Stimulated activated effector memory CD8-positive, alpha-beta T cell treated with anti-CD3 and anti-CD28 coated beads, Interleukin-12 subunit alpha, Interleukin-12 subunit beta, amount 100 ng/mL, for 72 hours (primary cell): ENCODE results near the gene ABCA2.
A peak's percentile ranks its signal among the peaks of the same experiment; 100 is the strongest.

ENCODE experiments used
- ATAC-seq: fragments of 150-1000 bp; cut with Tn5 transposase; 2 replicates; pipeline ENCODE4 v1.10.0; 2021
- DNase-seq, 2 donors: peaks; one replicate each; pipeline ENCODE4 v3.0.0; 2021 to 2022; ENCODE audit warnings: low spot score in 2 of 2
- H3K27ac Mint-ChIP-seq: one replicate; pipeline ENCODE4 v1.8.0; 2022; ENCODE audit warnings: mild to moderate bottlenecking, mixed read lengths
- H3K36me3 Mint-ChIP-seq: one replicate; pipeline ENCODE4 v1.8.0; 2022; ENCODE audit warnings: mild to moderate bottlenecking, mixed read lengths
- H3K4me1 Mint-ChIP-seq: one replicate; pipeline ENCODE4 v1.8.0; 2022; ENCODE audit warnings: mixed read lengths
- H3K4me3 Mint-ChIP-seq: one replicate; pipeline ENCODE4 v1.8.0; 2022; ENCODE audit warnings: mild to moderate bottlenecking, mixed read lengths
- H3K9me3 Mint-ChIP-seq: one replicate; pipeline ENCODE4 v1.8.0; 2022; ENCODE audit warnings: mixed read lengths

The ABCA2 gene

GRCh38 chr9:136982232-136983051, 45.6 kb downstream of the ABCA2 start, which contains the start of gene LCNL1:
Gene LCNL1 (plus strand): TSS chr9:136982993. CDS start chr9:136983587, 594 bp downstream.
- ATAC-seq (no peak), DNase-seq (no peak)
- no peaks in the 10 kb centered on the region for H3K36me3 Mint-ChIP-seq
- H3K4me3 Mint-ChIP-seq: no peak within 1 kb of the TSS
- H3K27ac Mint-ChIP-seq: no peak within 1 kb of the TSS
- H3K9me3 Mint-ChIP-seq: no peaks in the 10 kb centered on the region
- peaks cover 12% of the 10 kb centered on the region for H3K4me1 Mint-ChIP-seq

DNA sequence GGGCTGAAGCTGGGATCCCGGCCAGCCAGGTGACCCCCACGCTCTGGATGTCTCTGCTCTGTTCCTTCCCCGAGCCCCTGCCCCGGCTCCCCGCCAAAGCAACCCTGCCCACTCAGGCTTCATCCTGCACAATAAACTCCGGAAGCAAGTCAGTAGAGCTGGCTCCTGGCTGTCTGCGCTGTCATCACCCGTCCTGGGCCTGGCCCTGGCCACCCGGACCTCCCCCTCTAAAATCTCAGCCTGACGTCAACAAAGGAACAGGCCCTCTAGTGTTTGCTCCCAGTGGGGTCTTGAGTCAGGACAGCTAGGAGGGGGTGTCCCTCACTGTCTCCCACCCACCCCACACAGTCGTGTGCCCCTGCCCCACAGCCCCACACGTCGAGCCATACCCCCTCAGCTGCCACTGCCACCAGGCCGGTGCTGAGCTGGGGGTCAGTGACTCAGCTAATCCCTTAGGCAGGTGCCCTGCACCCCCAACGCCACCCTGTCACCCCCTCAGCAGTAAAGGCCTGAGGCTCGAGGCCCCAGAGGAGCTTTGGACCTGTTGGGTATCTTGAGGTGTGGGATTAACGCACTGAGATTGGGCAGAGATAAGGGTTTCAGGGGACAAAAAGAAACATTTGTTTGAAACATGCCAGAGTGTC, 46.3 kb downstream of the ABCA2 start:
- H3K27ac Mint-ChIP-seq: no peak overlapping the region
- H3K36me3 Mint-ChIP-seq: no peaks in the 10 kb centered on the region
- no peaks in the 10 kb centered on the region for H3K9me3 Mint-ChIP-seq
- DNase-seq: no peak
- peaks cover 15% of the 10 kb centered on the region for H3K4me1 Mint-ChIP-seq
- H3K4me3 Mint-ChIP-seq: no peak overlapping the region
- no peak for ATAC-seq

DNA sequence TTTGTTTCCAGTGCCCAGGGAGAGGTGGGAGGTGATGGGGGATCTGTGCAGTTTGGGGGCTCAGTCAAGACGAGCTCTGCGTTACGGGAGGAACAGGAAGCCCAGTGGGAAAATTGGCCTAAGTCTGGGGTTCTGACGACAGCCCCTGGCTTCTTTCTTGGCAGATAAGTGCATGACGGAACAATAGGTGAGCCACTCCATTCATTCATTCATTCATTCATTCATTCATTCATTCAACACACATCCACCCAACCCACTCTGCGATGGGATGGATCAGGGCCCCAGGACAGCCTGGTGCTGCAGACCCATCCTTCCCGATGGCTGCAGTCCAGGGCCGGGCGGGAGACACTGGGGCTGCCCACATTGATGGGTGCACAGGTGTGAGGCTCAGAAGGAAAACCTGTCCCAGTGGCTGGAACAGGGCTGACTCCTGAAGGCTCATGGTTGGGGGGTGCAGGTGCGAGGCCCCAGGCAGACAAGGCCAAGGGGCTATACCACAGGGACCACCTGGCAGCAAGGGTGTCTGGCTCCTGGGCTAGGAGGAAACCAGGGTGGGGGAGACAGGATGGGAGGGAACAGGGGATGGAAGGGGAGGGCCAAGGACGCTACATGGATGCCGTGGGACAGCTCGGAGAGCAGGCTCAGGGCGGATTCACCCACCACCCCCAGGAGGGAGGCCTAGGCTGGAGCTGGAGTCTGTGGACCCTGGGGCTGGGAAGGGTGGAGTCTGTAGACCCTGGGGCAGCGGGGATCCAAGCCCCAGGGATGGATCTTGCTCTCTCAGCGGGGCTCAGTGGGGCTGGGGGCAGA, 47.2 kb downstream of the ABCA2 start:
- Mint-ChIP-seq H3K27ac (no peak overlapping the region), H3K4me1 (peaks cover 23% of the 10 kb centered on the region), H3K9me3 (no peaks in the 10 kb centered on the region), H3K4me3 (no peak overlapping the region), H3K36me3 (no peaks in the 10 kb centered on the region)
- ATAC-seq (no peak), DNase-seq (no peak)

GRCh38 chr9:136979769-136980587, 48.1 kb downstream of the ABCA2 start:
- Mint-ChIP-seq H3K4me3 (no peak overlapping the region), H3K4me1 (peaks cover 32% of the 10 kb centered on the region), H3K36me3 (no peaks in the 10 kb centered on the region), H3K9me3 (no peaks in the 10 kb centered on the region), H3K27ac (no peak overlapping the region)
- ATAC-seq (no peak), DNase-seq (no peak)

DNA sequence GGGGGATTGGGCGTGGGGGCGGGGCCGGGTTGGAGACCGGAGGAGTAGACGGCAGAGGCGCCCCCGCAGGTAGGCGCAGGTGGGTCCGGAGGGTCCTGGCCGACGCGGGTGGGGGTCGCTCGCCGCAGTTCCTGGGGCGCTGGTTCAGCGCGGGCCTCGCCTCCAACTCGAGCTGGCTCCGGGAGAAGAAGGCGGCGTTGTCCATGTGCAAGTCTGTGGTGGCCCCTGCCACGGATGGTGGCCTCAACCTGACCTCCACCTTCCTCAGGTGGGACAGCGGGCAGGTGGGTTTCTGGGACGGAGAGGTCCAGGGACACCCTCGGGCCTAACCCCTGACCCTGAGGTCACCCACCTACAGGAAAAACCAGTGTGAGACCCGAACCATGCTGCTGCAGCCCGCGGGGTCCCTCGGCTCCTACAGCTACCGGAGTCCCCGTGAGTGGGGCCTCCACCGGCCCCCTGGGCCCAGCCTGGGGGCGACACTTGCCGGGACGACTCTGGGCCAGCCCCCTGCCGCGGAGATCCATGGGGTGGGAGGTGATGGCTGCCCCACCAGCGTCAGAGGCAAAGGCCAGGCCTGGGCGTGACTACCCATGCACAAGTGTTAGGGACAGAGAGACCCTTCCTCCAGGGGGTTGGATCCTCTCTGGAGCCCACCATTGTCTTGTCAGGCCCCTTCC, 49.0 kb downstream of the ABCA2 start:
- Mint-ChIP-seq H3K27ac (no peak overlapping the region), H3K9me3 (no peaks in the 10 kb centered on the region), H3K4me3 (no peak overlapping the region), H3K36me3 (no peaks in the 10 kb centered on the region), H3K4me1 (peaks cover 40% of the 10 kb centered on the region)
- DNase-seq (no peak), ATAC-seq (no peak)

DNA sequence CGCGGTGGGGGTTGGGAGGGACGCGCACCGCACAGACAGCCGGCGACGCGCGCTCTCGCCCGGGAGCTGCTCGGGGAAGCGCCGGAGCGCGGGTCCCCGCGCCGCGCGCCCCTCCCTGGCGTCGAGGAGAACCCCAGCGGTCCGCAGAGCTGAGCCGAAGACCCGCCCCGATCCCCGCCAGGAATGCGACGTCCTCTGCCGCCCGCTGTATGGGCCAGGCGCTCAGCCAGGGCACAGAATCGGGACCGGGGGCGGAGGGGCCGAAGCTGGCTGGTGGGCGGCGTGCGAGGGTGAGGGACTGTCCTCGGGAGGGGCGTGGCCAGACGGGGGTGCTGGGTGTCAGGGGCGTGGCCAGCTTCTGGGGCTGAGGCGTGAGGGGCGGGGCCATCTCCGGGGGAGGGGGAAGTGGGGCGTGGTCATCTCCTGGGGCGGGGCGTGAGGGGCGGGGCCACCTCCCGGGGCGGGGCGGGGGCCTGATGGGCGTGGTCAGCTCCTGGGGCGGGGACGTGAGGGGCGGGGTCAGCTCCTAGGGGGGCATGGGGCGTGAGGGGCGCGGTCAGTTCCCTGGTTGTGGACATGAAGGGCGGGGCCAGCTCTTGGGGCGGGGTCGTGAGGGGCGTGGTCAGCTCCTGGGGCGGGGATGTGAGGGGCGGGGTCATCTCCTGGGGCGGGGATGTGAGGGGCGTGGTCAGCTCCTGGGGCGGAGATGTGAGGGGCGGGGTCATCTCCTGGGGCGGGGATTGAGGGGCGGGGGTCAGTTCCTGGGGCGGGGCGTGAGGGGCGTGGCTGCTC, 49.8 kb downstream of the ABCA2 start:
- H3K27ac Mint-ChIP-seq: no peak overlapping the region
- peaks cover 38% of the 10 kb centered on the region for H3K4me1 Mint-ChIP-seq
- H3K9me3 Mint-ChIP-seq: no peaks in the 10 kb centered on the region
- H3K36me3 Mint-ChIP-seq: no peaks in the 10 kb centered on the region
- ATAC-seq (peak; percentile 8), DNase-seq (peak; percentile 71 to 86)
- peak overlapping the region; percentile 42 for H3K4me3 Mint-ChIP-seq

DNA sequence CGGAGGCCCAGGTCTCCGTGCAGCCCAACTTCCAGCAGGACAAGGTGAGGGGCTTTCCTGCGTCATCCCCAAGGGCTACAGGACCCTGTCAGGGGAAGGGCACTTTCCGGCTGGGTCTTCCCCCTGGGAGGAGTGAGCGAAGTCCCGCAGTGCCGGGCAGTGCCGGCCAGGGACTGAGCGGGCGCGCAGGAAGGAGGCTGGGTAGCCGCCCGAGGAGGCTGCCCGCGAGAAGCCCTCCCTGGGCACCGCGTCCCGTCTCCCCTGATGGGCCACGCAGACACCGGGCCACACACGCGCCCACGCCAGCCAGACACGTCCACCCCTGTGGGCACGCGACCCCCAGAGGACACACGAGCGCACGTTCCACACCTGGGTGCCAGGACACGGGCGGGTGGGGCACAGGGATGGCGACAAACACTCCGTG, 50.4 kb downstream of the ABCA2 start:
- H3K9me3 Mint-ChIP-seq: no peaks in the 10 kb centered on the region
- H3K36me3 Mint-ChIP-seq: no peaks in the 10 kb centered on the region
- H3K4me1 Mint-ChIP-seq: peaks cover 38% of the 10 kb centered on the region
- H3K27ac Mint-ChIP-seq: no peak overlapping the region
- no peak for ATAC-seq
- H3K4me3 Mint-ChIP-seq: peak overlapping the region; percentile 42
- DNase-seq: no peak

DNA sequence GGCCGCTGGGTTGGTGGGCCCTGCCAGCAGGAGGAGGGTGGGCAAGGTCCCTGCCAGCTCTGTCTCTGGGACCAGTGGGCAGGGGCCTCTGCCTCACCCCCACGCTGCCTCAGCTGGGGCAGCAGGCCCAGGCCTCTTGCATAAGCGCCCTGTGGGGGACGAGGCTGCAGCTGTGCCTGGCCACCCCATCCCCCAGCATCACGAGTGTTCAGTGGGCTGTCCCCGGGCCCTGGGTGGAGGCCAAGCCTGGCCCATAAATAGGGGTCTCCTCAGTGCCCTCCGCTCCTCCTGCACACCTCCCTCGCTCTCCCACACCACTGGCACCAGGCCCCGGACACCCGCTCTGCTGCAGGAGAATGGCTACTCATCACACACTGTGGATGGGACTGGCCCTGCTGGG, 50.8 kb downstream of the ABCA2 start, which contains the start of gene PTGDS:
TSS of gene PTGDS (plus strand) at position 282 of the 400 bp plus-strand sequence. CDS start at position 357, 75 bp downstream.
- H3K4me3 Mint-ChIP-seq: peak within 1 kb of the TSS; percentile 50
- no peaks in the 10 kb centered on the region for H3K36me3 Mint-ChIP-seq
- ATAC-seq: no peak
- no peak for DNase-seq
- no peaks in the 10 kb centered on the region for H3K9me3 Mint-ChIP-seq
- peaks cover 38% of the 10 kb centered on the region for H3K4me1 Mint-ChIP-seq
- peak within 1 kb of the TSS; percentile 69 for H3K27ac Mint-ChIP-seq

DNA sequence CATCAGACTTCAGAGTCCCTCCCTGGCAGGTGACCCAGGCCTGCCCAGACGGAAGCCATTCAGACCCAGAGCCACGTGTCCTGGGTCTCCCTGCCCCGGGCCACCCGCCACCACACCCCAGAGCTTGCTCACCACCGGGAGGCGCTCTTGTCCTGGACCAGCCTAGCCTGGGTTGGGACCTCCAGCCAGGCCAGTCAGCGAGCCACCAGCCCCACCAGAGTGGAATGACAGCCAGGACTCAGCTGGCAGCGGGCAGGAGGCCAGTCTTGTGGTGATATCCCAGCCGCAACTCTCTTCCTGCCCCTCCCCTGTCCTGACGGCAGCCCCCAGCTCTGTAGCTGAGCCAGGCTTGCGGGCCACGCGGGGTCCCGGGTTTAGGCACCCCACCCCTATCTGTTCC, 52.4 kb downstream of the ABCA2 start:
- ATAC-seq (peak; percentile 45), DNase-seq (peak in 1 of 2 donors; percentile 72)

DNA sequence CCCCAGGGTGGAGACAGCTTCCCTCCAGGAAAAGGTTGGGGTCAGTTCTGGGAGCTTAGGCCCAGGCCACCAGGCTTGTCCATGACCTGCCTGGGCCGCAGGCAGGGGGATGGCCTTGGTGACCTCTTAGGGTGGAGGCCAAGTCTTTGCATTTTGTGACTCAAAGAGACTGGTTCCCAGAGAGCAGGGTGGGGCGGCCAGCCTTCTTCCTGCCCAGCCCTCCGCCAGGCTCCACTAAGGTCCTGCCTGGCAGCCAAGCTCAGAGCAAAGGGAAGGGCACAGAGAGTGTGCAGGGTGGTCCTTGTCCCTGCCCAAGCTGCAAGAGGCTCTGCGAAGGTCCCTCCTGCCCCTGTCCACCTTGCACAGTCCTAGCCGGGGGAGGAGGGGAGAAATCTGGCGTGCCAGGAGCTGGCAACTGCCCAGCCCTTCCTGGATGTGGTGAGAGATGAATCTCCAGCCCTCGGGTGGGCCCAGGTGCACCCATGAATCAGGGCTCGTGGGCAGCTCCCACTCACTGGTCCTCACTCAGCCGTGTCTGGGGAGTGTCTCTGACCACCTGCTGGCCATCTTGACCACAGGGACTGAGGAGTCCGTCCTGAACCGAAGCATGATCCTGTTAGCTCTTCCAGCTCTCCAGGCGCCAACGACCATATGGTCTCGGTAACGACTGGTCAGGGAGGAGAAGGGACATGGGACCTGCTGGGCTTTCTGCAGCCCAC, 53.1 kb downstream of the ABCA2 start:
- ATAC-seq: peak; percentile 54
- H3K4me1 Mint-ChIP-seq: peaks cover 37% of the 10 kb centered on the region
- peak overlapping the region; percentile 50 for H3K4me3 Mint-ChIP-seq

More for the DNA sequence above, 52.4 kb downstream of the ABCA2 start:
- Mint-ChIP-seq H3K9me3 (no peaks in the 10 kb centered on the region), H3K4me1 (peaks cover 35% of the 10 kb centered on the region), H3K4me3 (peak overlapping the region; percentile 50), H3K36me3 (no peaks in the 10 kb centered on the region), H3K27ac (peak overlapping the region; percentile 69)

DNA sequence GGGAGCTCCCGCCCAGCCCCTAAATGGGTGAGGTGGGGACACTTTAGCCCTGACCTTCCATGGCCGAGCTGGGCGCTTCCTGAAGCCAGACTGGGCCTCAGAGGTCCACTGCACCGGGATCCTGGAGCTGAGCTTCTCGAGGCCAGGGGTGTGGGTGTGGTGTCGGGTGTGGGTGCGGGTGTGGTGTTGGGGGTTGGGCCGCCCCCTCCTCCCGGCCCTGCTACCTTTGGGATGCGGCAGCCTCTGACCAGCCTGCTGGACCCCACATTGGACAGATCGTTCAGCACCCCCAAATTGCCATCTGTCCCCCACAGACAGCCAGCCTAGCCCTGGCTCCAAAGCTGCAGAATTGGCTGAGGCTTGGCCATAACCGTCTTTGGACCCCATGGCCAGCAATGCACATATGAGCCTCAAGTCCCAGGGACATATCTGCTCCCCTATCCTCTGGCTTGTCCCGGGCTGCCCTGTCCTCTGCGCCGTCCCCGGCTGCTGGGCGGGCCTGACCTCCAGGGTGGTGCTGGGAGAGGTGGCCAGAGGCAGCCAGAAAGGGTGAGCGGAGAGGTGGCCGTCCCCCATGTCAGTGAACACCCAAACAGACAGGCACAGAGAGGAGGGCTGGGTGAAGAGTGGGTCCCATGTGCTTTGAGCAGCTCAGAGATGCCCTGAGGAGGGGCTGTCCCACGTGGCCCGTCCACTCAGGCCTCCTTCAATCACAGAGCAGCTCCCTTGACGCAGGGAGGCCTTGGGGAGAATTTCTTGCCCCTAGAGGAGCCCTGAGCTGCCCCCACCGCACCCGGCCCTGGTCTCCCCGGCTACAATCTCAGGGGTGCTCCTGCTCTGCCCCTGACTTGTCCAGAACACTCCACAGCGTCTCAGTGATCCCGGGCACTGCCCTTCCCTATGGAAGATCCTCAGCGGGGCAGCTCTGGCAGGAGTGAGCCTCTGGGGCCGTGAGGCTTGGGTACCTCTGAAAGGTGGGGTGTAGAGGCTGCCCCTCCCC, 54.1 kb downstream of the ABCA2 start:
- Mint-ChIP-seq H3K4me1 (peaks cover 38% of the 10 kb centered on the region), H3K36me3 (no peaks in the 10 kb centered on the region), H3K4me3 (no peak overlapping the region), H3K27ac (peak overlapping the region; percentile 69), H3K9me3 (no peaks in the 10 kb centered on the region)
- ATAC-seq (no peak), DNase-seq (no peak)

More for the DNA sequence above, 53.1 kb downstream of the ABCA2 start:
- Mint-ChIP-seq H3K9me3 (no peaks in the 10 kb centered on the region), H3K27ac (peak overlapping the region; percentile 69), H3K36me3 (no peaks in the 10 kb centered on the region)
- DNase-seq: no peak

DNA sequence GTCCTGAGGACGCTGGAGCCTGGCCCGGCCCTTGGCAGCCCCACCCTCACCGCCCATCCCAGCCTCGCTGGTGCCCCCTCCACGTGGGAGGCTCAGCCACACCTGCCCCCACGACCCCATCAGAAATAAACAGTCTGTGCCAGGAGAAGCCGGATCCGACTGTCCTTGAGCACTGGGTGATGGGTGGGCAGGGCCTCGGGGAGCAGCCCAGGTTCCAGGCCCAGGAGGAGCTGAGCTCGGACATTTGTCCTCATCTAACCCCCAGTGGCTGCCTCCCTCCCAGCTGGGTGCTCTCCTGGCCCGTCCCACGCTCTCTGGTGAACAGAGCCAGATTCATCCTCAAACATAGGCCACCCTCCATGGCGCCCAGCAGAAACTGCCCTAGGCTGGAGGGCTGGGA, 55.3 kb downstream of the ABCA2 start:
- DNase-seq: no peak
- H3K9me3 Mint-ChIP-seq: no peaks in the 10 kb centered on the region
- no peaks in the 10 kb centered on the region for H3K36me3 Mint-ChIP-seq
- no peak for ATAC-seq
- H3K4me3 Mint-ChIP-seq: no peak overlapping the region
- H3K4me1 Mint-ChIP-seq: peaks cover 38% of the 10 kb centered on the region
- peak overlapping the region; percentile 54 for H3K27ac Mint-ChIP-seq
